ENCODE measurements around the gene WNT9A. TPM values are rescaled to one million over a fixed set of nuclear protein-coding genes. Genes with fewer than 3 reads are reported as not detected.
"Not testable (repeated sequence)": the region's sequence is repeated elsewhere in the genome, so short reads cannot be mapped to it uniquely, and the experiment has no call there.

WNT9A gene
- total RNA-seq, 1 donor from 2014 or later: 0.64 TPM

DNA sequence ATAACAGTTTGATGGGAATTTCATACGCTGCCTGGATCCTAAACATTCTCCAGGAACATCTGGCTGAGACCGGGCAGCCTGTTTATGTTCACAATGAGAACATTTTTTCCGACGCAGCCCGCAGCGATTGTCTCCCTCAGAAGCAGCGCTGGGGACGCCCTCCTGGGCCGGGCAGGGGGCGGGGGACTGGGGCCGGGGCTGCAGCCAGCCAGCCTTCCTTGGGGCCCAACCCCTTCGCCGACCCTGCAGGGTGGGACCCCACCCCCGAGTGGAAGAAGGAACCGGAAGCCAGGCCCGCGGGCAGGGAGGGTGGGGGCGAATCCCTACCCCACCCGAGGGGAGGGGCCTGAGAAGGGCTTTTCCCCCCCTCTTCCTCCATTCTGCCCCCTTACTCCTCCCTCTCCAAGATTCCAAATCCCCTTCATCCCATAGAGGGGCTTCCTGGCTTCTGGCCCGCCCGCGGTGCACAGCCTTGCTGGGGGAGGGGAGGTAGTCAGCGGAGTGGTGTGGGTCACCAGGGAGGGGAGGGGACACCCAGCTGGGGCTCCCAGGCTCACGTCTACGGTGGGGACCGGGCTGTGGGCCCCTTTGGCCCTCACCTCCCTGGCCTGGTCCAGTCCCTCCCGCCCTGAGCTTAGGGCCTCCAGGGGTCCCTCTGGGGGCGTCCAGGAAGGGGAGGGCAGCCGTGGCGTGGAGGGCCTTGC, 60.6 kb downstream of the WNT9A start:
- DNase-seq (ENCODE audit: low read depth in 2 of 2): peak; percentile 22 to 35

DNA sequence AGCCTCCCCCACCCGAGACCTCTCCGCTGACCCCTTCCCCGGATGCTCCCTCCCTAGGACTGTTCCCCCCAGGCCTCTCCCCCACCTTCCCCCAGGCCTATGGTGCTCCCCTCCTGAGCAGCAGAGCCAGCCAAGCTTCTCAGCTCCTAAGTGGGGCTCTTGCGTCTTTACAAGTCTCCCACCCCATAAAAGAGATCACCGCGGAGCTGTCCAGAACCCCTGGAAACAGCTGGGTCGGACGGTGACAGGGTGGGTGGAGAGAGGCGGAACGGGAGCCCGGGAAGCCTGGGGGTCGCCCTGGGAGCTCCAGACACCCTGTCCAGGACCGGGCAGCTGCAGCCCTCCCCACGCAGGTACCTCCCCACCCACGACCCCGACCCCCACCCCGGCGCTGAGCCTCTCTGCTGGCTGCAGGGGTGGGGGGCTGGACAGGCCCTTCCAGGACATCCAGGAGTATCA, 61.2 kb downstream of the WNT9A start:
- DNase-seq (ENCODE audit: low read depth in 2 of 2): no peak

DNA sequence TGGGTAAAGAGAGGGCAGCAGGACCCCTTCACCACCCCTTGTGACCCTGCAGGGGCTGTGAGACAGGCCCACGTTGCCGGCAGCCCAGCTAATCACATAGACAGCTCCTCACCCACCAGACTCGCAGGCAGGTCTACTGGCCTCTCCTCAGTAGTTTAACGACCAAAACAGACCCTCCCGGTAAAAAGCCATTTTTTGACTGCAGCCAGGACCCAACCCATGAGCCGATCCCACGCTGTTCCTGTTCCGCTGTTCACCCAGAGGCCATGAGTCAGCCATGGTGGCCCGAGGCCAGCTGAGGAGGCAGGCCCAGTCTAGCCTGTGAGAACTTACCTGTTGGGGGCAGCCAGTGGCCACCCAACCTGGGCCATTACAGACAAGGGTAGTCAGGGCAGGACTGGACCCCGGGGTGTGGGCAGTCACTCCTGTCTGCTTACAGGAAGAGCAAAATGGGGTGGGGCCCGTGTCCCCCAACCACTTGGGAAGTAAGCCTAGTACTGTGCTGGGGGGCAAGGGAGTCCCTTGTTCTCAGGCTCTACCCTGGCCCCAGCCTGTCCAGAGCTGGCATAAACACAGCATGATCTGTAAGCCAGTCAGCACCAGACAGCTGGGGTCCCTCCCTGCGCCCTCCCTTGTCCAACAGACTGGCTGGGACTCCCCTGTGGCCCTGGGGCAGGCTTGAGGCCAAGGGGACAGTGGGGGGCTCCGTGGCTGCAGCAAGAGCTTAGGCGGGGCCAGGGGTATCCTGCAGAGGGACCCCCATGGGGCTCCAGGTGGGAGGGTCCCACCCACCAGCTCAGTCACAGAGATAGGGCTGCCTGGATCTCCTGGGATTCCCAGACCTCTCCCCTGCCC, 61.9 kb downstream of the WNT9A start:
- peak in 1 of 2 donors; percentile 32 for DNase-seq (ENCODE audit: low read depth in 2 of 2)

DNA sequence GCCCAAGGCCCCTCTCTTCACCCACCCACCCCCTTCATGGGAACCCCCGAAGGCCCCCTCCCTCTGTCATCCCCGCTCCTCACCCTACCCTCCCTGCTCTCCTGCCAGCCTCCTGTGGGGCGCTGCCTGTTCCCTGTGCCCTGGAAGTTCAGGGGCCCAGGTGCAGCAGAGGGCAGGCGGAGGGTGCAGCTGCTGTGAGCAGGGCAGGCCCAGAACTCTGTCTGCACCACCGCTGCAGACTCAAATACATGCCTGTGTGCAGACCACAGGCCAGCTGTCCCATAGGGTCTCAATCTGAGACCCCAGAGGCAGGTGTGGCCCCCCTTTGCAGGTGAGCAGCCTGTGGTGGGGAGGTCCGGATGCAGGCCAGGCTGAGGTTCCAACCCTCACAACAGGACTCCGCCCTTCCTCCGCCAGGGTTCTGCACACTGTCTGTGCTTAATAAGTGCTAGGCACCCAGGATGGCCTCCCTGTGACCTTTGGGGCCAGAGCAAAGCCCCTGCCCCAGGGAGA, 62.5 kb downstream of the WNT9A start:
- no peak for DNase-seq (ENCODE audit: low read depth in 2 of 2)

DNA sequence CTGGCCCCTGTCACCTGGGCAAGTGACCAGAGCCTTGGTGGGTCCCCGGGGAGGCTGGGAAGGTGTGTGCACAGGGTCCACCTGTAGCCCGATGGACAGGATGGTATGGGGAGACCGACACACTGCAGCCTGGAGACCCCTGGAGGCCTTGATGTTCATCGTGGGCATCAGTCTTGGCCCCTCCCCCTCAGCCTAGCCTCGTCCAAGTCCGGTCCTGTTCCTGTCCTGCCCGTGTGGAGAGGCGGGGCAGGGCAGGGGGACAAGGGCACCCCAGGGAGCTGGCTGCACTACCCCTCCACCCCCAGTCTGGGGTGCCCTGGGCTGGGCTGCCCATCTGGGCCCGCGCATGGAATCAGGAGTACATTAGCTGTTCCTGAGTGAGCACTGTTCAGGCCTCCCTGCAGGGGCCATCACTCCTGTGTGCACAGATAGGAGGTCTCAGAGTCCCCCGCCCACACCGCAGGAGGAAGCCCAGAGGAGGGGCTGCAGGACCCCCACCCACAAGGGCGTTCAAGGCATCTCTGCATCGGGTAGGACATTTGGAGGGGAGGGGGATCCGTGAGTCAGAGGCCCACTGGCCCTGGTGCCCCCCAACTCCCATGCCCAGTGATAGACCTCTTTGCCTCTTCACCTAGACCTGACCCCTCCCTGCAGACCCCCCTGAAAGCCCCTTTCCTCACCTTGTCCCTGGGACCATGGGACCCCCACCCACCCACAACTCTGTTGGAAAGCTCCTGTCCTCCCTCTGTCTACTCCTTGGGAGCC, 63.2 kb downstream of the WNT9A start:
- no peak for DNase-seq (ENCODE audit: low read depth in 2 of 2)

DNA sequence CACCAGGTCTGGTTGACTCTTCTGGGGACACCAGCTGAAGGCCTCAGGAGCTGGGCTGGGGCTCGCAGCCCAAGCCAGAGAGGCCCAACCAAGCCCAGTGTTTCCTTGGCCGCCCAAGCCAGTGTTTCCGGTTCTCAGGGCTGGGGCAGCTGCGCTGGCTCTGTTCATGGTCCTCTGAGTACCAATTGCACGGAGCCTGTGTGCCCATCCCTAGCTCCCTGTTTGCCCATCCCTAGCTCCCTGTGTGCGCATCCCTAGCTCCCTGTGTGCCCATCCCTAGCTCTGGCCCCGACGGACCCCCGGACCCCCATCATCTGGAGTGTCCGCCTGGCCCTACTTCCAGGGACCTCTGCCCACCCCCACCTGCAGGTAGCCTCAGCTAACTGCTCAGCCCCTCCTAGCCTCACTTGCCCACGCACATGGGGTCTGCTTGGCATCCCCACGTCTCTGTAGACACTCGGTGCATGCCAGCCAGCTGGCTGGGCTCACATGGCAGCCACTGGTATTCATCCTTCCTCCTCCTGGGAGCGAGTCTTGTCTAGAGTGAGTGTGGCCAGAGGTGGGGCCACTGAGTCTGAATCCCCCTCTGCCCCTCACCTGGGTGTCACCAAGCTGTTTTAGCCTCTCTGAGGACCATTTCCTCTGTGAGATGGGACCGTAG, 64.0 kb downstream of the WNT9A start:
- DNase-seq (ENCODE audit: low read depth in 2 of 2): no peak

DNA sequence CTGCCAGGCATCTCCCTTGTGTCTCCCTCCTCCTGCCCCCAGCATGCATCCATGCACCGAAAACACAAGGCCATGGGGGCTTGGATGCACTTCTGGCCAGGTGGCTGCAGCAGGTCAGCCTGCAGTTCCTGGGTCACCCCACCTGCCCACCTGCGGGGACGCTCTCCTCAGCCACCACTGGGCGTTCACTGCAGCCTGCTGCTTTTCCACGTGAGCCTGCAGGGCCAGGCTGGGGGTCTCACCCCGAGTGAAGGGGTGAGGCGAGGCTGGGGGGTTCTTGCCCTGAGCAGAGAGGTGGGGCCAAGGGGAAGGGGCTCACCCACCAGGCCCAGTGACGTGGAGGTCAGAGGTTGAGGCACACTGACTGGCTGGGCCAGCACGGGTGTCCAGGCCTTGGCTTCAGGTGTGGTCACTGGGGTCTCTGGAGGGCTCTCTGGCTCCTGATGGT, 64.6 kb downstream of the WNT9A start:
- DNase-seq (ENCODE audit: low read depth in 2 of 2): no peak

DNA sequence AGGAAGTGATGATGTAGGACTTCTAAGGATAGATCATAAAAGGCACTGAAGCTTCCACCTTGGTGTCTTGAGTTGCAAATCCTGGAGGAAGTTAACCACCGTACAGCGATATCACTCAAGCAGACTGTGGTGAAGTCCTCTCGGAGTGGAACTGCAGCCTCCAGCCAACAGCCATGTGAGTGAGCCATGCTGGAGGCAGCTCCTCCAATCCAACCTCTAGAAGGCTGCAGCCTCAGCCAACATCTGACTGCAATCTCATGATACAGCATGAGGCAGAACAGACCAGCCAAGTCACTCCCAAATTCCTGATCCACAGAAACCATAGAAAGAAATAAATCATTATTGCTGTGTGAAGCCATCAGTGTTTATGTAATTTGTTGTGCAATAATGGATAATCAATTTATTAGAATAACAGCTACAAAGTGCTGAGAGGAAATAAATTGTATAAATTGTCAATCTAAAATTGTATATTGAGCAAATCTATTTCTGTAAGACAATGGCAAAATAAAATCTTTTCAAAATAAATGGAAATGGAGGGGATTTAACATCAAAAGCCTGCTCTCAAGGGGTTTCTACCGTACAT, 67.3 kb downstream of the WNT9A start:
- DNase-seq (ENCODE audit: low read depth in 2 of 2): no peak

DNA sequence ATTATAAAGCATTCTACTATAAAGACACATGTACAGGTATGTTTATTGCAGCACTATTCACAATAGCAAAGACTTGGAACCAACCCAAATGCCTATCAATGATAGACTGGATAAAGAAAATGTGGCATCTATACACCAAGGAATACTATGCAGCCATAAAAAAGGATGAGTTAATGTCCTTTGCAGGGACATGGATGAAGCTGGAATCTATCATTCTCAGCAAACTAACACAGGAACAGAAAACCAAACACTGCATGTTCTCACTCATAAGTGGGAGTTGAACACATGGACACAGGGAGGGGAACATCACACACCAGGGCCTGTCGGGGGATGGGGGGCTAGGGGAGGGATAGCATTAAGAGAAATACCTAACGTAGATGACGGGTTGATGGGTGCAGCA, 69.9 kb downstream of the WNT9A start:
- DNase-seq (ENCODE audit: low read depth in 2 of 2): not testable (repeated sequence)

DNA sequence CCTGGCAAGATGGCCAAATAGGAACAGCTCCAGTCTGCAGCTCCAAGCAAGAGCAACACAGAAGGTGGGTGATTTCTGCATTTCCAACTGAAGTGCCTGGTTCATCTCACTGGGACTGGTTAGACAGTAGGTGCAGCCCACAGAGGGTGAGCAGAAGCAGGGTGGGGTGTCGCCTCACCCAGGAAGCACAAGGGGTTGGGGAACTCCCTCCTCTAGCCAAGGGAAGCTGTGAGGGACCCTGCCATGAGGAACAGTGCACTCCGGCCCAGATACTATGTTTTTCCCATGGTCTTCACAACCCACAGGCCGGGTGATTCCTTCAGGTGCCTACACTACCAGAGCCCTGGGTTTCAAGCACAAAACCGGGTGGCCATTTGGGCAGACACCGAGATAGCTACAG, 75.8 kb downstream of the WNT9A start:
- not testable (repeated sequence) for DNase-seq (ENCODE audit: low read depth in 2 of 2)

DNA sequence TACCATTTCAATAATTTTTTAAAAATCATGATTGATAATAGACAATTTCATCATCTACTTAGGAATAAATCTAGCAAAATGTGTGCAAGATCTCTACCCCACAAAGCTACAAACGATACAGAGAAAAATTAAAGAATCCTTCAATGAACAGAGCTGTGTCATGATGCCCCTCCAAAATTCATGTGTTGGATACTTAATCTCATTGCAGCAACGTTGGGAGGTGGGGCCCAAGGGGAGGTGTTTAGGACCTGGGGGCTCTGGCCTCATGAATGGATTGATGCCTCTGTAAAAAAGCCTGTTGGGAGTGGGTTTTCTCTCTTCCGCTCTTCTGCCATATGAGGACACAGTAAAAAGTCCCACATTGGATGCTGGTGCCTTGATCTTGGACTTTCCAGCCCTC, 77.4 kb downstream of the WNT9A start:
- no peak for DNase-seq (ENCODE audit: low read depth in 2 of 2)

DNA sequence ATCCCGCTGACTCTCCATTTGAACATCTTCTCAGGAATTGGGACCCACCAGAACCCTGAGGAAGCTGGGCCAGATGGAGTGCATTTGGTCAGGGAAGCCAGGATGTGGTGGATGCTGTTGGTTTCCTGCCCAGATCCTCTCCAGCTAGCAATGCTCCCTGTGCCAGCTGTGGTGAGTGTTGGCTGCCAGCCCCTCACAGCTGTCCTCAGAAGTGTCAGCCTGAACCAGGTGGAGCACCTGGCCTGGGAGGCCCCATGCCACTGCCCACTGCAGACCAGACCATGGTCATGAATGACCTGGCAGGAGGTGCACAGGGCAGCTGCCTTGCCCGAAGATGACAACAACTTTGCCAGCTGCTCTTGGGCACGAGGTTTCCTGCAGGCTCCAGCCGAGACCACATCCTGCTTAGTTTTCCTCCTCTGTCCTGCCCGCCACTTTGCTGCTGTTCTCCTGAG, 77.9 kb downstream of the WNT9A start:
- DNase-seq (ENCODE audit: low read depth in 2 of 2): no peak

DNA sequence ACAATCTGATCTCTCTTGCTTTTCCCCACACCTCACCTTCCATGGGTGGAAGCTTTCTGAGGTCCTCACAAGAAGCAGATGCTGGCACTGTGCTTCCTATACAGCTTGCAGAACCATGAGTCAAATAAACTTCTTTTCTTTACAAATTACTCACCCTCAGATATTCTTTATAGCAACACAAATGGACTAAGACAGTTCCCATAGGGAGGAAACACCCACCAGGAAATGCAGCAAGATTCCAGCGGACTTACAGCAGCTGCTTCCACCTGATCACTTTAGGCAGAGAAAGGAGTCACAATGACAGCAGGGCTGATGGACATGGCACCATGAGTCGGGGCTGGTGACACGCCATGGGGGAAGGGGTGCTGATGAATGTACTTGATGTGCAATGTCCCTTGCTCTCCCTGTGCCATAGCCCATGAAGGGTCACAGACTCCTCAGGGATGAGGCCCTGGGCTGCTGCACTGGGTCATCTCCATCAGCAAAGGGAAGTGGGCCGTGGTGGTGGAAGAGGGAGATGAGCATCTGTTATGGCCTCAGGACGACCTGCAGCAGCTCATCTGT, 78.4 kb downstream of the WNT9A start:
- no peak for DNase-seq (ENCODE audit: low read depth in 2 of 2)

Other genes with a start within 250 kb of the WNT9A start
- 15.9 and 29.5 TPM in 2 replicates for gene JMJD4, start 212.6 kb downstream of the WNT9A start, total RNA-seq
- gene SNAP47, start 212.5 kb downstream of the WNT9A start, total RNA-seq: 27.6 and 31.4 TPM in 2 replicates
- not detected in 2 replicates for gene PRSS38, start 132.3 kb downstream of the WNT9A start, total RNA-seq
- gene WNT3A, start 59.1 kb upstream of the WNT9A start, total RNA-seq: not detected in 2 replicates
- gene ARF1, start 134.8 kb upstream of the WNT9A start, total RNA-seq: 219 and 329 TPM in 2 replicates
- 6.5 and 6.8 TPM in 2 replicates for gene C1orf35, start 155.4 kb upstream of the WNT9A start, total RNA-seq
- gene MRPL55, start 161.4 kb upstream of the WNT9A start, total RNA-seq: 35.8 and 47.0 TPM in 2 replicates
- 718 and 833 TPM in 2 replicates for gene GUK1, start 192.3 kb upstream of the WNT9A start, total RNA-seq
- 8.0 and 17.1 TPM in 2 replicates for gene GJC2, start 202.0 kb upstream of the WNT9A start, total RNA-seq
- gene IBA57, start 217.9 kb upstream of the WNT9A start, total RNA-seq: 6.0 and 7.3 TPM in 2 replicates

All from dermis microvascular lymphatic vessel endothelial cell (primary cell).